ENCODE data around the gene HIRA.

HIRA gene

GRCh38 chr22:19405133-19405532 lies 26.4 kb downstream of the HIRA start:
- no peaks in the 10 kb centered on the region for H3K9me3 ChIP-seq (ENCODE audit: control insufficient read depth, insufficient read depth, low read length)
- H3K27ac ChIP-seq (ENCODE audit: low read depth, low read length), result no peak overlapping the region
- no peaks in the 10 kb centered on the region for H3F3A ChIP-seq (ENCODE audit: control insufficient read depth, insufficient read depth)
- H3K4me3 ChIP-seq (ENCODE audit: low read length), result no peak overlapping the region
- H3K36me3 ChIP-seq (ENCODE audit: control insufficient read depth, low read length), result peaks cover 85% of the 10 kb centered on the region
- H3K27me3 ChIP-seq (ENCODE audit: control insufficient read depth, low read length), result no peaks in the 10 kb centered on the region
- H3K79me2 ChIP-seq (ENCODE audit: control insufficient read depth, low read length), result peaks cover under 1% of the 10 kb centered on the region; the same call in 1 of the 2 replicates
- no peaks in the 10 kb centered on the region for H3K4me1 ChIP-seq (ENCODE audit: control insufficient read depth, low read length)
- no peaks in the 10 kb centered on the region for H3K9me2 ChIP-seq (replicated peaks; ENCODE audit: control insufficient read depth, low read length)
- H4K20me1 ChIP-seq (ENCODE audit: control insufficient read depth, insufficient read depth, low read depth, low read length), result 0 out of 2 replicates have a peak, but pooled peaks cover 6% of the 10 kb centered on the region
- H3K4me2 ChIP-seq (ENCODE audit: low read length), result no peak overlapping the region
- TF ChIP-seq EZH2phosphoT487 (IDR thresholded peaks at IDR 0.05; ENCODE audit: borderline replicate concordance, low read length) (no peak), CTCF (IDR thresholded peaks at IDR 0.05; ENCODE audit: low read depth, low read length, poor library complexity, severe bottlenecking) (no peak)

- Histone ChIP-seq H3F3A (ENCODE audit: control insufficient read depth, insufficient read depth) (no peaks in the 10 kb centered on the region), H3K27ac (ENCODE audit: low read depth, low read length) (no peak overlapping the region), H3K4me1 (ENCODE audit: control insufficient read depth, low read length) (no peaks in the 10 kb centered on the region), H3K27me3 (ENCODE audit: control insufficient read depth, low read length) (no peaks in the 10 kb centered on the region), H3K36me3 (ENCODE audit: control insufficient read depth, low read length) (peaks cover 83% of the 10 kb centered on the region), H3K9me3 (ENCODE audit: control insufficient read depth, insufficient read depth, low read length) (no peaks in the 10 kb centered on the region), H3K4me2 (ENCODE audit: low read length) (no peak overlapping the region), H4K20me1 (ENCODE audit: control insufficient read depth, insufficient read depth, low read depth, low read length) (0 out of 2 replicates have a peak, but pooled peaks cover 6% of the 10 kb centered on the region), H3K79me2 (ENCODE audit: control insufficient read depth, low read length) (no peaks in the 10 kb centered on the region), H3K9me2 (replicated peaks; ENCODE audit: control insufficient read depth, low read length) (no peaks in the 10 kb centered on the region), H3K4me3 (ENCODE audit: low read length) (no peak overlapping the region)
- TF ChIP-seq EZH2phosphoT487 (IDR thresholded peaks at IDR 0.05; ENCODE audit: borderline replicate concordance, low read length) (no peak), CTCF (IDR thresholded peaks at IDR 0.05; ENCODE audit: low read depth, low read length, poor library complexity, severe bottlenecking) (no peak)
Measured at GRCh38 chr22:19404676-19405075, 26.9 kb downstream of the HIRA start.

GRCh38 chr22:19402642-19403191 lies 28.8 kb downstream of the HIRA start:
- no peak overlapping the region for H3K27ac ChIP-seq (ENCODE audit: low read depth, low read length)
- no peaks in the 10 kb centered on the region for H3K9me2 ChIP-seq (replicated peaks; ENCODE audit: control insufficient read depth, low read length)
- H3F3A ChIP-seq (ENCODE audit: control insufficient read depth, insufficient read depth), result no peaks in the 10 kb centered on the region
- H3K4me3 ChIP-seq (ENCODE audit: low read length), result no peak overlapping the region
- H3K4me1 ChIP-seq (ENCODE audit: control insufficient read depth, low read length), result no peaks in the 10 kb centered on the region
- no peaks in the 10 kb centered on the region for H3K27me3 ChIP-seq (ENCODE audit: control insufficient read depth, low read length)
- H3K9me3 ChIP-seq (ENCODE audit: control insufficient read depth, insufficient read depth, low read length), result no peaks in the 10 kb centered on the region
- H3K4me2 ChIP-seq (ENCODE audit: low read length), result no peak overlapping the region
- H3K79me2 ChIP-seq (ENCODE audit: control insufficient read depth, low read length), result no peaks in the 10 kb centered on the region
- H4K20me1 ChIP-seq (ENCODE audit: control insufficient read depth, insufficient read depth, low read depth, low read length), result 0 out of 2 replicates have a peak, but pooled peaks cover 6% of the 10 kb centered on the region
- no peak for TF ChIP-seq EZH2phosphoT487 (IDR thresholded peaks at IDR 0.05; ENCODE audit: borderline replicate concordance, low read length)
- no peak for TF ChIP-seq CTCF (IDR thresholded peaks at IDR 0.05; ENCODE audit: low read depth, low read length, poor library complexity, severe bottlenecking)
- H3K36me3 ChIP-seq (ENCODE audit: control insufficient read depth, low read length), result peaks cover 81% of the 10 kb centered on the region

All from DOHH2 (cell line).